ENCODE data around the gene RNF7. TPM values are rescaled to one million over a fixed set of nuclear protein-coding genes. Genes with fewer than 3 reads are reported as not detected.

Gene RNF7
- total and polyA plus RNA-seq, 9 of the 15 experiments (the other 6 are each of a cell fraction or from before 2014, with no cell fraction given), result 38.8 to 133 (median 80.5) TPM

GRCh38 chr3:141763088-141763750 is 25.1 kb downstream of the RNF7 start, which contains the start of gene GRK7 (continued):
- TF ChIP-seq MGA (IDR thresholded peaks at IDR 0.05), result no peak
- TF ChIP-seq KLF16 (IDR thresholded peaks at IDR 0.05), result no peak
- no peak for TF ChIP-seq SRSF1 (IDR thresholded peaks at IDR 0.05; ENCODE audit: low read depth, low read length)
- no peak for TF ChIP-seq SREBF1 (IDR thresholded peaks at IDR 0.05; ENCODE audit: borderline replicate concordance, low read depth, low read length)
- TF ChIP-seq MAZ (CRISPR knock-in tag; conservative IDR thresholded peaks at IDR 0.05 in 1 of 2, IDR thresholded peaks at IDR 0.05 in 1 of 2), result no peak
- TF ChIP-seq, protein P1, sequence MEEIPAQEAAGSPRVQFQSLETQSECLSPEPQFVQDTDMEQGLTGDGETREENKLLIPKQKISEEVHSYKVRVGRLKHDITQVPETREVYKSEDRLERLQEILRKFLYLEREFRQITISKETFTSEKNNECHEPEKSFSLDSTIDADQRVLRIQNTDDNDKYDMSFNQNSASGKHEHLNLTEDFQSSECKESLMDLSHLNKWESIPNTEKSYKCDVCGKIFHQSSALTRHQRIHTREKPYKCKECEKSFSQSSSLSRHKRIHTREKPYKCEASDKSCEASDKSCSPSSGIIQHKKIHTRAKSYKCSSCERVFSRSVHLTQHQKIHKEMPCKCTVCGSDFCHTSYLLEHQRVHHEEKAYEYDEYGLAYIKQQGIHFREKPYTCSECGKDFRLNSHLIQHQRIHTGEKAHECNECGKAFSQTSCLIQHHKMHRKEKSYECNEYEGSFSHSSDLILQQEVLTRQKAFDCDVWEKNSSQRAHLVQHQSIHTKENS (CRISPR knock-in tag; IDR thresholded peaks at IDR 0.05), result no peak
- TF ChIP-seq, protein P2, sequence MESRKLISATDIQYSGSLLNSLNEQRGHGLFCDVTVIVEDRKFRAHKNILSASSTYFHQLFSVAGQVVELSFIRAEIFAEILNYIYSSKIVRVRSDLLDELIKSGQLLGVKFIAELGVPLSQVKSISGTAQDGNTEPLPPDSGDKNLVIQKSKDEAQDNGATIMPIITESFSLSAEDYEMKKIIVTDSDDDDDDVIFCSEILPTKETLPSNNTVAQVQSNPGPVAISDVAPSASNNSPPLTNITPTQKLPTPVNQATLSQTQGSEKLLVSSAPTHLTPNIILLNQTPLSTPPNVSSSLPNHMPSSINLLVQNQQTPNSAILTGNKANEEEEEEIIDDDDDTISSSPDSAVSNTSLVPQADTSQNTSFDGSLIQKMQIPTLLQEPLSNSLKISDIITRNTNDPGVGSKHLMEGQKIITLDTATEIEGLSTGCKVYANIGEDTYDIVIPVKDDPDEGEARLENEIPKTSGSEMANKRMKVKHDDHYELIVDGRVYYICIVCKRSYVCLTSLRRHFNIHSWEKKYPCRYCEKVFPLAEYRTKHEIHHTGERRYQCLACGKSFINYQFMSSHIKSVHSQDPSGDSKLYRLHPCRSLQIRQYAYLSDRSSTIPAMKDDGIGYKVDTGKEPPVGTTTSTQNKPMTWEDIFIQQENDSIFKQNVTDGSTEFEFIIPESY (CRISPR knock-in tag; IDR thresholded peaks at IDR 0.05), result no peak
- TF ChIP-seq ZNF695 (CRISPR knock-in tag; IDR thresholded peaks at IDR 0.05), result no peak
- TF ChIP-seq, protein P3, sequence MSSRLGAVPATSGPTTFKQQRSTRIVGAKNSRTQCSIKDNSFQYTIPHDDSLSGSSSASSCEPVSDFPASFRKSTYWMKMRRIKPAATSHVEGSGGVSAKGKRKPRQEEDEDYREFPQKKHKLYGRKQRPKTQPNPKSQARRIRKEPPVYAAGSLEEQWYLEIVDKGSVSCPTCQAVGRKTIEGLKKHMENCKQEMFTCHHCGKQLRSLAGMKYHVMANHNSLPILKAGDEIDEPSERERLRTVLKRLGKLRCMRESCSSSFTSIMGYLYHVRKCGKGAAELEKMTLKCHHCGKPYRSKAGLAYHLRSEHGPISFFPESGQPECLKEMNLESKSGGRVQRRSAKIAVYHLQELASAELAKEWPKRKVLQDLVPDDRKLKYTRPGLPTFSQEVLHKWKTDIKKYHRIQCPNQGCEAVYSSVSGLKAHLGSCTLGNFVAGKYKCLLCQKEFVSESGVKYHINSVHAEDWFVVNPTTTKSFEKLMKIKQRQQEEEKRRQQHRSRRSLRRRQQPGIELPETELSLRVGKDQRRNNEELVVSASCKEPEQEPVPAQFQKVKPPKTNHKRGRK (tag; IDR thresholded peaks at IDR 0.05), result no peak

Measured in K562 (cell line).